Erythroblast (primary cell): ENCODE data around the gene GPR39.

Experiments
- GATA1 ChIP-seq: IDR thresholded peaks from 2 replicates; pipeline ENCODE4 v1.6.1; 2011; ENCODE audit warnings: low read depth, mild to moderate bottlenecking, control low read depth, low read length, moderate library complexity
- POLR2A ChIP-seq: IDR thresholded peaks from 2 replicates; pipeline ENCODE4 v1.6.1; 2011; ENCODE audit warnings: mild to moderate bottlenecking, low read length

- TF ChIP-seq POLR2A, result no peak
- no peak for TF ChIP-seq GATA1
Measured at GRCh38 chr2:132560562-132560961, 144.0 kb downstream of the GPR39 start.
